ENCODE measurements around the gene YAF2. TPM values are rescaled to one million over a fixed set of nuclear protein-coding genes. Genes with fewer than 3 reads are reported as not detected.

Gene YAF2
- total RNA-seq, 1 experiment from 2014 or later: 49.6 TPM

DNA sequence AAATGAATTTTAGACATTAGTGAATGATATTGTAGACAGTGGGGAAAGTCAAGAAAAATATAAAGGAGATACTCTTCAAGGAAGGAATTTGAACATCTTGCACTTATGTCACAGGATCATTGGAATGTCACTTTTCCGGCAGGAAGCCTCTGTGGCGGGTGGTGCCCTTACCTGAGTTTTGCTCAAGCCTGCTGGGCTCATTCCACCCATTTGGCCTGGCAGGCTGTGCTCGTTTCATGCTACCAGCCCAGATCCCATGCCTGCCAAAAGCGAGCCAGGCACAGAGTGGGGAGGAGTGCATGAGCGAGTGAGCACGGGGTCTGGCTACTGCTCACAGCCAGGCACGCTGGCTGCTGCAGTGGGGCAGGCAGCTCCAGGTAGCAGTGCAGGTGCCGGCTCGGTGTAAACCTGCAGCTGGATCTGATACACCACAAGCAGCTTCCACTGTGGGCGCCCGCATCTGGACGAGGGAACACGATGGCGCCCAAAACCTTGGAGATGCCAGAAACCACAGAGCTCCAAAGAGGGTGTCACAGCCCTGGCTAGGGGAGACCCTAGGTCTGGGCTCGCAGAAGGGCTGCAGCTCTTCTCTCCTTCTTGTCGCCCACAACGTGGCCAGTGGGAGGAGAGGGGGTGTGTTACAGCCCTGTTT lies 28.7 kb upstream of the YAF2 start:
- CTCF ChIA-PET: interaction anchor here (1.6 kb wide), 1 partner anchor 10 kb away, joined by 3 read pairs; no protein-coding TSS in a partner anchor
- H3K4me3 Mint-ChIP-seq (ENCODE audit: unreplicated experiment): no peak overlapping the region
- H3K9me3 Mint-ChIP-seq (ENCODE audit: unreplicated experiment): no peaks in the 10 kb centered on the region
- H3K27ac Mint-ChIP-seq (ENCODE audit: low read depth, unreplicated experiment): no peak overlapping the region
- TF ChIP-seq CTCF (IDR thresholded peaks at IDR 0.05; ENCODE audit: unreplicated experiment): no peak
- H3K36me3 Mint-ChIP-seq (ENCODE audit: insufficient read depth, unreplicated experiment): no peaks in the 10 kb centered on the region
- BruUV-seq (replicated peaks): no TSS peak
- POLR2A ChIA-PET: no interaction called here
- H3K27me3 Mint-ChIP-seq (ENCODE audit: insufficient read depth, unreplicated experiment): peaks cover 31% of the 10 kb centered on the region
- no peak for DNase-seq (ENCODE audit: unreplicated experiment)
- no peaks in the 10 kb centered on the region for H3K4me1 Mint-ChIP-seq (ENCODE audit: insufficient read depth, unreplicated experiment)
- intact Hi-C loops (cut with micrococcal nuclease): no loop called here

DNA sequence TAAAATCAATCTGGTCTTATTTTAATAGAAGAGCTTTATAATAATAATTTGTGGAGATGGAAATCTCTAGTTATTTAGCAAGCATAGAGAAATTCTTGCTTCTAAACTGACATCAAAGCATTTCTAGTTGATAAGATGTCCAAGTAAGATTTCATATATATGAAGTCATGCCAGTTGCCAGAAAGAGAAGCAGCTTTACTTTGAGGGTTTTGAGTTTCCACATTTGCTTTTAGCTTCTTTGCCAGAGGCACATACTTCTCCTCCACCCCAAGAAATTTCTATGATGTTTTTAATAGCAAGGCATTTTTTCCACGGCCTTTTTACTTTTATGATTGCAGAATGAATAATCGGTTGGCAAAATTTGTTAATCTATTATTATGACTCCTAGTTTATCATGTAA lies 24.2 kb upstream of the YAF2 start:
- no peaks in the 10 kb centered on the region for H3K9me3 Mint-ChIP-seq (ENCODE audit: unreplicated experiment)
- no TSS peak for BruUV-seq (replicated peaks)
- no peaks in the 10 kb centered on the region for H3K36me3 Mint-ChIP-seq (ENCODE audit: insufficient read depth, unreplicated experiment)
- no peak overlapping the region for H3K27ac Mint-ChIP-seq (ENCODE audit: low read depth, unreplicated experiment)
- no peak overlapping the region for H3K4me3 Mint-ChIP-seq (ENCODE audit: unreplicated experiment)
- CTCF ChIA-PET: no interaction called here
- DNase-seq (ENCODE audit: unreplicated experiment): no peak
- peaks cover 17% of the 10 kb centered on the region for H3K27me3 Mint-ChIP-seq (ENCODE audit: insufficient read depth, unreplicated experiment)
- H3K4me1 Mint-ChIP-seq (ENCODE audit: insufficient read depth, unreplicated experiment): no peaks in the 10 kb centered on the region
- TF ChIP-seq CTCF (IDR thresholded peaks at IDR 0.05; ENCODE audit: unreplicated experiment): no peak
- POLR2A ChIA-PET: no interaction called here
- intact Hi-C loops (cut with micrococcal nuclease): no loop called here

- H3K27me3 Mint-ChIP-seq (ENCODE audit: insufficient read depth, unreplicated experiment): peaks cover 17% of the 10 kb centered on the region
- H3K36me3 Mint-ChIP-seq (ENCODE audit: insufficient read depth, unreplicated experiment): no peaks in the 10 kb centered on the region
- TF ChIP-seq CTCF (IDR thresholded peaks at IDR 0.05; ENCODE audit: unreplicated experiment): no peak
- H3K9me3 Mint-ChIP-seq (ENCODE audit: unreplicated experiment): no peaks in the 10 kb centered on the region
- BruUV-seq (replicated peaks): no TSS peak
- POLR2A ChIA-PET: no interaction called here
- CTCF ChIA-PET: no interaction called here
- no peak overlapping the region for H3K27ac Mint-ChIP-seq (ENCODE audit: low read depth, unreplicated experiment)
- H3K4me1 Mint-ChIP-seq (ENCODE audit: insufficient read depth, unreplicated experiment): no peaks in the 10 kb centered on the region
- DNase-seq (ENCODE audit: unreplicated experiment): no peak
- intact Hi-C loops (cut with micrococcal nuclease): no loop called here
- no peak overlapping the region for H3K4me3 Mint-ChIP-seq (ENCODE audit: unreplicated experiment)
These were observed 23.7 kb upstream of the YAF2 start for GRCh38 chr12:42261708-42262107.

DNA sequence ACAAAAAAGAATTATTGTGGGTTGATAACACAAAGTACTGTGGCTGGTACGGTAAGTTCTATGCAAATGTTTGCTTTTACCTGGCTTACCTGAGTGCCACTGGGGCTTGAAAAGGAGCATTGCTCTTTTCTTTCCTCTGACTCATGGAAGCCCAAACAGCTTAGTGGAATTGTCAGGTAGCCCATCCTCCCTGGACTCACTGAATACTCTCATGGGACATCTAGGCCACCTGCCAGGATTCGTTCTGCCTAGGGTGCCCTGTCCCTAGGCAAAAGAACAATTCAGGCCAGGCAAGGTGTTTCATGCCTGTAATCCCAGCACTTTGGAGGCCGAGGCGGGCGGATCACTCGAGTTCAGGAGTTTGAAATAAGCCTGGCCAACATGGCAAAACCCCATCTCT lies 22.5 kb upstream of the YAF2 start:
- Mint-ChIP-seq H3K36me3 (ENCODE audit: insufficient read depth, unreplicated experiment) (no peaks in the 10 kb centered on the region), H3K4me3 (ENCODE audit: unreplicated experiment) (no peak overlapping the region), H3K27ac (ENCODE audit: low read depth, unreplicated experiment) (no peak overlapping the region), H3K9me3 (ENCODE audit: unreplicated experiment) (no peaks in the 10 kb centered on the region), H3K27me3 (ENCODE audit: insufficient read depth, unreplicated experiment) (peaks cover 11% of the 10 kb centered on the region), H3K4me1 (ENCODE audit: insufficient read depth, unreplicated experiment) (no peaks in the 10 kb centered on the region)
- ChIA-PET CTCF (interaction anchor here (0.6 to 1.1 kb wide), 3 partner anchors 12 to 130 kb away, joined by 3 to 4 read pairs (median 4); no protein-coding TSS in a partner anchor), POLR2A (no interaction called here)
- no peak for DNase-seq (ENCODE audit: unreplicated experiment)
- TF ChIP-seq CTCF (IDR thresholded peaks at IDR 0.05; ENCODE audit: unreplicated experiment): no peak
- intact Hi-C loops (cut with micrococcal nuclease): no loop called here
- no TSS peak for BruUV-seq (replicated peaks)
